ENCODE results near the gene CDKN1C.

The CDKN1C gene

GRCh38 chr11:2885678-2886081, at the start of gene CDKN1C:
TSS of gene CDKN1C (minus strand) at chr11:2885775. CDS start at chr11:2885456, 319 bp downstream.
- TF ChIP-seq EGR1 (IDR thresholded peaks at IDR 0.05) (no peak), CREB1 (IDR thresholded peaks at IDR 0.05; ENCODE audit: low read depth) (no peak), RAD21 (IDR thresholded peaks at IDR 0.05; ENCODE audit: low read depth) (no peak), MAX (IDR thresholded peaks at IDR 0.05) (peak; percentile 81; the same call in 1 of the 2 replicates), FOXM1 (IDR thresholded peaks at IDR 0.05; ENCODE audit: borderline replicate concordance, low read depth) (no peak), CEBPB (IDR thresholded peaks at IDR 0.05) (no peak), TEAD4 (IDR thresholded peaks at IDR 0.05) (peak; percentile 48), ZBTB7A (IDR thresholded peaks at IDR 0.05; ENCODE audit: low read depth) (no peak), EP300 (IDR thresholded peaks at IDR 0.05; ENCODE audit: borderline replicate concordance) (0 out of 2 replicates have a peak, but pooled peaks have one; percentile 8), USF1 (IDR thresholded peaks at IDR 0.05) (no peak), YY1 (IDR thresholded peaks at IDR 0.05; ENCODE audit: low read depth) (peak; percentile 48; the same call in 1 of the 2 replicates), TCF12 (IDR thresholded peaks at IDR 0.05; ENCODE audit: low read depth) (no peak; the same call in 1 of the 2 replicates), TAF1 (IDR thresholded peaks at IDR 0.05; ENCODE audit: low read depth) (peak; percentile 61; the same call in 1 of the 2 replicates), REST (IDR thresholded peaks at IDR 0.05; ENCODE audit: low read depth) (no peak), NFIC (IDR thresholded peaks at IDR 0.05) (0 out of 2 replicates have a peak, but pooled peaks have one; percentile 3)

GRCh38 chr11:2934611-2935239, 49.1 kb upstream of the CDKN1C start:
- no peak for TF ChIP-seq MAX (IDR thresholded peaks at IDR 0.05)
- TF ChIP-seq TCF12 (IDR thresholded peaks at IDR 0.05; ENCODE audit: low read depth), result no peak
- no peak for TF ChIP-seq NFIC (IDR thresholded peaks at IDR 0.05)
- no peak for TF ChIP-seq TEAD4 (IDR thresholded peaks at IDR 0.05)
- TF ChIP-seq YY1 (IDR thresholded peaks at IDR 0.05; ENCODE audit: low read depth), result no peak
- no peak for TF ChIP-seq USF1 (IDR thresholded peaks at IDR 0.05)
- no peak for TF ChIP-seq RAD21 (IDR thresholded peaks at IDR 0.05; ENCODE audit: low read depth)
- no peak for TF ChIP-seq FOXM1 (IDR thresholded peaks at IDR 0.05; ENCODE audit: borderline replicate concordance, low read depth)
- no peak for TF ChIP-seq ZBTB7A (IDR thresholded peaks at IDR 0.05; ENCODE audit: low read depth)
- no peak for TF ChIP-seq CEBPB (IDR thresholded peaks at IDR 0.05)
- TF ChIP-seq EP300 (IDR thresholded peaks at IDR 0.05; ENCODE audit: borderline replicate concordance), result no peak

GRCh38 chr11:2934021-2934550, 48.5 kb upstream of the CDKN1C start:
- TF ChIP-seq TEAD4 (IDR thresholded peaks at IDR 0.05) (no peak), RAD21 (IDR thresholded peaks at IDR 0.05; ENCODE audit: low read depth) (no peak), NFIC (IDR thresholded peaks at IDR 0.05) (no peak), YY1 (IDR thresholded peaks at IDR 0.05; ENCODE audit: low read depth) (no peak), CEBPB (IDR thresholded peaks at IDR 0.05) (no peak), ZBTB7A (IDR thresholded peaks at IDR 0.05; ENCODE audit: low read depth) (no peak), CREB1 (IDR thresholded peaks at IDR 0.05; ENCODE audit: low read depth) (no peak), FOXM1 (IDR thresholded peaks at IDR 0.05; ENCODE audit: borderline replicate concordance, low read depth) (no peak), EP300 (IDR thresholded peaks at IDR 0.05; ENCODE audit: borderline replicate concordance) (no peak)

- TF ChIP-seq ZBTB7A (IDR thresholded peaks at IDR 0.05; ENCODE audit: low read depth), result no peak
- no peak for TF ChIP-seq YY1 (IDR thresholded peaks at IDR 0.05; ENCODE audit: low read depth)
- TF ChIP-seq TAF1 (IDR thresholded peaks at IDR 0.05; ENCODE audit: low read depth), result no peak
- no peak for TF ChIP-seq USF1 (IDR thresholded peaks at IDR 0.05)
- no peak for TF ChIP-seq EGR1 (IDR thresholded peaks at IDR 0.05)
- peak; percentile 60 for TF ChIP-seq MAX (IDR thresholded peaks at IDR 0.05)
- no peak for TF ChIP-seq REST (IDR thresholded peaks at IDR 0.05; ENCODE audit: low read depth)
- TF ChIP-seq TCF12 (IDR thresholded peaks at IDR 0.05; ENCODE audit: low read depth), result peak; percentile 16; the same call in 1 of the 2 replicates
- no peak for TF ChIP-seq NFIC (IDR thresholded peaks at IDR 0.05)
- peak; percentile 31; the same call in 1 of the 2 replicates for TF ChIP-seq CEBPB (IDR thresholded peaks at IDR 0.05)
- no peak for TF ChIP-seq TEAD4 (IDR thresholded peaks at IDR 0.05)
- no peak for TF ChIP-seq RAD21 (IDR thresholded peaks at IDR 0.05; ENCODE audit: low read depth)
- peak; percentile 70 for TF ChIP-seq CREB1 (IDR thresholded peaks at IDR 0.05; ENCODE audit: low read depth)
- TF ChIP-seq FOXM1 (IDR thresholded peaks at IDR 0.05; ENCODE audit: borderline replicate concordance, low read depth), result no peak
- no peak for TF ChIP-seq EP300 (IDR thresholded peaks at IDR 0.05; ENCODE audit: borderline replicate concordance)
Measured at GRCh38 chr11:2933375-2934020, 47.9 kb upstream of the CDKN1C start.
